Breast epithelium (tissue), 4 donors: ENCODE measurements around the gene ADRA2B. TPM values are rescaled to one million over a fixed set of nuclear protein-coding genes. Genes with fewer than 3 reads are reported as not detected.
A peak's percentile ranks its signal among the peaks of the same experiment; 100 is the strongest.

Source experiments
- DNase-seq, 2 donors: peaks; one replicate each; pipeline ENCODE4 v3.0.0-alpha.2; 2019; ENCODE audit warnings: low spot score in 2 of 2
- H3K27ac ChIP-seq, 2 donors: fragments of 200-600 bp; sonication (generic) in 1 of 2; one replicate each; pipeline ENCODE4 v1.5.1; 2016 to 2019; ENCODE audit warnings: mild to moderate bottlenecking in 1 of 2
- H3K27me3 ChIP-seq, 2 donors: fragments of 200-600 bp; sonication (generic) in 1 of 2; one replicate each; pipeline versions ENCODE4 v1.5.1 to v1.6.0; 2017 to 2019; ENCODE audit warnings: control low read depth in 1 of 2, mild to moderate bottlenecking in 1 of 2
- H3K36me3 ChIP-seq: fragments of 200-600 bp; one replicate; pipeline ENCODE4 v1.5.1; 2019
- H3K4me1 ChIP-seq, 2 donors: fragments of 200-600 bp; sonication (generic); one replicate each; pipeline ENCODE4 v1.5.1; 2016 to 2019; ENCODE audit warnings: control low read depth in 1 of 2
- H3K4me3 ChIP-seq, 3 donors: fragments of 200-600 bp; sonication (generic); 1 replicate in 2 of 3; 2 replicates in 1 of 3; pipeline ENCODE4 v1.5.1; 2016 to 2019; ENCODE audit warnings: mild to moderate bottlenecking in 3 of 3, moderate library complexity in 2 of 3
- H3K9me3 ChIP-seq, 2 donors: fragments of 200-600 bp; sonication (generic) in 1 of 2; one replicate each; pipeline ENCODE4 v1.5.1; 2016 to 2019; ENCODE audit warnings: control low read depth in 1 of 2
- CTCF ChIP-seq, 3 donors: fragments of 450-650 bp; IDR thresholded peaks; one replicate each; pipeline ENCODE4 v1.5.1; 2016 to 2017; ENCODE audit warnings: antibody characterized with exemption in 3 of 3, mild to moderate bottlenecking in 3 of 3, moderate library complexity in 3 of 3
- POLR2A ChIP-seq: fragments of 450-650 bp; IDR thresholded peaks from one replicate; pipeline ENCODE4 v1.6.1; 2016; ENCODE audit warnings: antibody characterized with exemption, mild to moderate bottlenecking, moderate library complexity
- POLR2AphosphoS5 ChIP-seq, 3 donors: sonication (generic); formaldehyde crosslinking; IDR thresholded peaks; one replicate each; pipeline ENCODE4 v1.6.1; 2017; ENCODE audit warnings: antibody characterized with exemption in 3 of 3
- intact Hi-C: fragments of 100-400 bp; cut with DNase I; formaldehyde crosslinking; loops from one replicate; pipeline ENCODE4 v1.15.1; 2023; ENCODE audit warnings: low total_unique reads
- total RNA-seq, 3 donors: library from RNA; depleted of rRNA; stranded (reverse); fragments of >200 nt; gene quantifications; one replicate each; pipeline ENCODE4 v1.1.0, GENCODE V29; 2016

The ADRA2B gene
- total RNA-seq, 3 donors from 2014 or later = 1.3 to 1.6 (median 1.4) TPM

DNA sequence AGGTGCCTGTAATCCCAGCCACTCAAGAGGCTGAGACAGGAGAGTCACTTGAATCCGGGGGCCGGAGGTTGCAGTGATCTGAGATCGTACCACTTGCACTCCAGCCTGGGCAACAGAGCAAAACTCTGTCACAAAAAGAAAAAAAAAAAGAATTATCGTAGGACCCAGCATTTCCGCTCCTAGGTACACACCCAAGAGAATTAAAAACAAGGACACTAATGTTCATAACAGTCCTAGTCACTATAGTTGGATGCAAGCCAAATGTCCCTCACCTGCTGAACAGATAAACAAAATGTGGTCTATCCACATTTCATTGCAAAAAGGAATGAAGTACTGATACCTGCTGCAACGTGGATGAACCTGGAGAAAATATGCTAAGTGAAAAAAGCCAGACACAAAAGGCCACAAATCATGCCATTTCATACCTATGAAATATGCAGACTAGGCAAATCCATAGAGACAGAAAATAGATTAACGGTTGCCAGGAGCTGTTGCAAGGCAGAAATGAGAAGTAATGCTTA is 21.2 kb downstream of the ADRA2B start:
- no peaks in the 10 kb centered on the region for H3K4me1 ChIP-seq
- peaks cover 0 to 5% of the 10 kb centered on the region in 2 donors for H3K9me3 ChIP-seq
- H3K27me3 ChIP-seq = no peaks in the 10 kb centered on the region
- H3K4me3 ChIP-seq = no peak overlapping the region
- peak in 1 of 2 donors; percentile 2 for DNase-seq
- TF ChIP-seq CTCF (IDR thresholded peaks at IDR 0.05) (no peak), POLR2A (no peak), POLR2AphosphoS5 (IDR thresholded peaks at IDR 0.05) (no peak)
- H3K27ac ChIP-seq = no peak overlapping the region
- no peaks in the 10 kb centered on the region for H3K36me3 ChIP-seq
- intact Hi-C loops = no loop called here

- no peaks in the 10 kb centered on the region for H3K27me3 ChIP-seq
- no peaks in the 10 kb centered on the region for H3K4me1 ChIP-seq
- H3K4me3 ChIP-seq = no peak overlapping the region
- H3K27ac ChIP-seq = no peak overlapping the region
- intact Hi-C loops = no loop called here
- H3K36me3 ChIP-seq = no peaks in the 10 kb centered on the region
- TF ChIP-seq POLR2A (no peak), CTCF (IDR thresholded peaks at IDR 0.05) (no peak), POLR2AphosphoS5 (IDR thresholded peaks at IDR 0.05) (no peak)
- DNase-seq = peak; percentile 3 to 42
- H3K9me3 ChIP-seq = peaks cover 0 to 5% of the 10 kb centered on the region in 2 donors
These were observed 22.8 kb downstream of the ADRA2B start for GRCh38 chr2:96093528-96093927.

- no peak overlapping the region for H3K27ac ChIP-seq
- peaks cover 0 to 5% of the 10 kb centered on the region in 2 donors for H3K9me3 ChIP-seq
- no peaks in the 10 kb centered on the region for H3K4me1 ChIP-seq
- no peak overlapping the region for H3K4me3 ChIP-seq
- no peak for TF ChIP-seq CTCF (IDR thresholded peaks at IDR 0.05)
- no peak for TF ChIP-seq POLR2AphosphoS5 (IDR thresholded peaks at IDR 0.05)
- TF ChIP-seq POLR2A = no peak
- no peaks in the 10 kb centered on the region for H3K36me3 ChIP-seq
- intact Hi-C loops = no loop called here
- DNase-seq = peak in 1 of 2 donors; percentile 10
- H3K27me3 ChIP-seq = no peaks in the 10 kb centered on the region
These were observed 23.4 kb downstream of the ADRA2B start for GRCh38 chr2:96092951-96093350.

DNA sequence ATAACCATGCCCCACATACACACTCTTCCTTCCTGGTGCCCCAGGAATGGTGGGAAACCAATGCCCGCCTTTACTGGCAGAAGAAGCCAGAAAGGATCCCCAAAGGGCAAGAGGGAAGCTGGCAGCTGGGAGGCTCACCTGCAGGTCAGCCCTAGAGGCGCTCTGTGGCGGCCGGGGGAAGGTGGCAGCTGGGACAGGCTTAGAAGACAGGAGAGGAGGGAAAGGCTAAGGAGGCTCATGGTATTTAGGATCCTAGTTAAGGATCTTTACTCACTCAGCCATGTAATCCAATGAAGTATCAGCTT is 23.8 kb downstream of the ADRA2B start:
- Histone ChIP-seq H3K36me3 (no peaks in the 10 kb centered on the region), H3K27me3 (no peaks in the 10 kb centered on the region), H3K9me3 (peaks cover 0 to 5% of the 10 kb centered on the region in 2 donors), H3K4me1 (no peaks in the 10 kb centered on the region), H3K4me3 (no peak overlapping the region), H3K27ac (no peak overlapping the region)
- TF ChIP-seq CTCF (IDR thresholded peaks at IDR 0.05) (no peak), POLR2AphosphoS5 (IDR thresholded peaks at IDR 0.05) (no peak), POLR2A (no peak)
- no peak for DNase-seq
- intact Hi-C loops = no loop called here

DNA sequence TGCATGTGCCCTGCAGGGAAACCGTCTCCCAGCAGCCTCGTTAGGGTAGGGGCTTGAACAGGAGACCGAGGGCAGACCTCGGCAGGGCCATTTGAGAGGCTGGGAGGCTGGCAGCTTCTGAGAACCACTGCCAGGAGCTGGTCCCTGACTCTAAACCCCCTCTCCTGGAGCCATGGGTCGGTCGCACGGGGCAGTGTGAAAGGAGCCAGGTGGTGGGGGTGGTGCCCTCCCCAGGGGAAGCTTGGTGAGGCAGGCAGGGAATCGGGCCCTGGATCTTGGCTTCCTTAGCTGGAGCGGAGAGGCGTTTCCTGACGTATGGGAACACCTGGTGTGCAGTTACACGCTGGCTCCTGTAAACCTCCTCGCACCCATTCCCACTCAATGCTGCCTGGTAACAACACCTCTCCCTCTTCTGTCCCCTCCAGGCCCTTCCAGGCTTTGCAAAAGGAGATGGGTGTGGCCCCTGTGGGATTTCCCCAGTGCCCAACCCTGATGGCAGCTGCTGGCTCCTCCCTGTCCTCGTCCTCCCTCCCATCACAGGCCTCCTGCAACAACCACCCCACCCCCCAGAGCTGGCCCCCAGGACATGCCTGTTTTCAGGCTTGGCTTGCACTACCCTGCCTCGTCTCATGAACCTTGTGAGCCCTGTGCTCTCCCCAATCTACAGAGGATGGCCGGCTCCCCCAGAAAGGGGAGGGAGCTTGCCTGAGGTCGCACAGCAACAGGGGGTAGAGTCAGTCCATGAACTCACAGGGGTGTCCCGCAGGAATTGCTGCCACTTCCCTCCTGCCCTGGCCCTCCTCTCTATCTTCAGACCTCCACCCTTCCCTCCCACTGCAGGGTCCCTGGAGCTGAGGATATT is 24.4 kb downstream of the ADRA2B start:
- TF ChIP-seq CTCF (IDR thresholded peaks at IDR 0.05) (no peak), POLR2A (no peak), POLR2AphosphoS5 (IDR thresholded peaks at IDR 0.05) (no peak)
- DNase-seq = peak; percentile 16 to 31
- H3K27me3 ChIP-seq = no peaks in the 10 kb centered on the region
- no peak overlapping the region for H3K27ac ChIP-seq
- H3K36me3 ChIP-seq = no peaks in the 10 kb centered on the region
- H3K9me3 ChIP-seq = peaks cover 0 to 5% of the 10 kb centered on the region in 2 donors
- H3K4me3 ChIP-seq = no peak overlapping the region
- H3K4me1 ChIP-seq = no peaks in the 10 kb centered on the region
- intact Hi-C loops = no loop called here
